H1 (cell line): ENCODE measurements around the gene CES4A. TPM values are rescaled to one million over a fixed set of nuclear protein-coding genes. Genes with fewer than 3 reads are reported as not detected.

ENCODE experiments used
- CTCF ChIA-PET: fragments of 300-600 bp; sonication (Branson Sonifier 250); formaldehyde crosslinking; loops from one replicate; lab custom pipeline; 2021; ENCODE audit not compliant: partially characterized antibody; lab: Charles Lee
- POLR2A ChIA-PET: fragments of 300-600 bp; sonication (Branson Sonifier 250); formaldehyde crosslinking; loops from one replicate; lab custom pipeline; 2021; ENCODE audit warnings: inconsistent platforms; ENCODE audit not compliant: partially characterized antibody; lab: Charles Lee
- DNase-seq, 2 experiments: peaks; one replicate each; pipeline versions ENCODE4 v3.0.0 to v3.0.0-alpha.2; 2010 to 2022; ENCODE audit warnings: low spot score in 2 of 2, low read depth in 1 of 2, mixed read lengths in 1 of 2
- FAIRE-seq: peaks from 2 replicates; lab custom pipeline; 2011; peaks lifted over from hg19 to GRCh38; lab: Jason Lieb, UNC
- H2AFZ ChIP-seq: 2 replicates; pipeline ENCODE4 v1.8.1; 2012; ENCODE audit warnings: low read length, inconsistent platforms
- H2AK5ac ChIP-seq: 2 replicates; pipeline ENCODE4 v1.6.1; 2013; ENCODE audit warnings: low read depth, low read length
- H2BK120ac ChIP-seq: replicated peaks from 2 replicates; pipeline ENCODE3; 2013; ENCODE audit warnings: low read depth, low read length, inconsistent platforms
- H2BK12ac ChIP-seq: 2 replicates; pipeline ENCODE4 v1.6.1; 2013; ENCODE audit warnings: low read depth, low read length
- H2BK15ac ChIP-seq: 2 replicates; pipeline ENCODE4 v1.6.1; 2013; ENCODE audit warnings: low read length
- H2BK20ac ChIP-seq: 2 replicates; pipeline ENCODE4 v1.6.1; 2013; ENCODE audit warnings: low read length
- H2BK5ac ChIP-seq: 2 replicates; pipeline ENCODE4 v1.6.1; 2013; ENCODE audit warnings: low read depth, low read length
- H3K14ac ChIP-seq: 2 replicates; pipeline ENCODE4 v1.6.1; 2013; ENCODE audit warnings: inconsistent platforms; ENCODE audit not compliant: insufficient read length
- H3K18ac ChIP-seq: 2 replicates; pipeline ENCODE4 v1.6.1; 2013; ENCODE audit warnings: low read length; ENCODE audit errors: extremely low read depth
- H3K23ac ChIP-seq: 2 replicates; pipeline ENCODE4 v1.6.1; 2013; ENCODE audit warnings: inconsistent platforms; ENCODE audit not compliant: insufficient read length
- H3K23me2 ChIP-seq: 2 replicates; pipeline ENCODE4 v1.6.1; 2013; ENCODE audit warnings: low read depth, low read length
- H3K27ac ChIP-seq: 2 replicates; pipeline ENCODE4 v1.6.1; 2011; ENCODE audit warnings: low read depth, low read length, inconsistent platforms
- H3K27me3 ChIP-seq, 4 experiments: replicated peaks in 1 of 4; 1 replicate in 1 of 4; 2 replicates in 3 of 4; pipeline versions ENCODE4 v1.6.1 to v1.8.1; 2011 to 2013; ENCODE audit warnings: low read length in 3 of 4, mild to moderate bottlenecking in 3 of 4, inconsistent platforms in 2 of 4, mixed read lengths in 2 of 4, moderate library complexity in 1 of 4; ENCODE audit not compliant: control insufficient read depth in 3 of 4, insufficient read depth in 3 of 4; ENCODE audit errors: extremely low read depth in 1 of 4
- H3K36me3 ChIP-seq, 4 experiments: 2 replicates each; pipeline versions ENCODE4 v1.6.1 to v1.8.1; 2011 to 2013; ENCODE audit warnings: mild to moderate bottlenecking in 4 of 4, low read length in 3 of 4, moderate library complexity in 2 of 4, control low read depth in 1 of 4, inconsistent platforms in 1 of 4; ENCODE audit not compliant: insufficient read depth in 4 of 4, control insufficient read depth in 2 of 4
- H3K4ac ChIP-seq: replicated peaks from 2 replicates; pipeline ENCODE3; 2013; ENCODE audit warnings: low read length, low read depth, mixed read lengths, inconsistent platforms; ENCODE audit not compliant: insufficient read length
- H3K4me1 ChIP-seq, 4 experiments: replicated peaks in 1 of 4; 1 replicate in 1 of 4; 2 replicates in 3 of 4; pipeline versions ENCODE4 v1.6.1 to v1.8.1; 2011 to 2013; ENCODE audit warnings: low read length in 3 of 4, inconsistent platforms in 2 of 4, mixed read lengths in 1 of 4; ENCODE audit not compliant: insufficient read depth in 4 of 4, control insufficient read depth in 3 of 4
- H3K4me2 ChIP-seq, 2 experiments: 2 replicates each; pipeline versions ENCODE4 v1.6.1 to v1.8.1; 2011 to 2013; ENCODE audit warnings: low read depth in 2 of 2, low read length in 2 of 2, control low read depth in 1 of 2, inconsistent platforms in 1 of 2, mild to moderate bottlenecking in 1 of 2; ENCODE audit not compliant: insufficient read depth in 1 of 2
- H3K4me3 ChIP-seq, 4 experiments: fragments of 200-600, 300-600 bp in 1 of 4; sonication (generic), shearing (Covaris generic), sonication (Bioruptor Twin) in 1 of 4; 2 replicates each; pipeline versions ENCODE4 v1.5.1 to v1.8.1; 2011 to 2016; ENCODE audit warnings: low read length in 4 of 4, low read depth in 3 of 4, control low read depth in 2 of 4, inconsistent platforms in 2 of 4, mild to moderate bottlenecking in 2 of 4, mixed read lengths in 1 of 4, moderate library complexity in 1 of 4; ENCODE audit not compliant: insufficient read depth in 2 of 4; ENCODE audit errors: extremely low read depth in 1 of 4
- H3K56ac ChIP-seq: replicated peaks from 2 replicates; pipeline ENCODE3; 2013; ENCODE audit warnings: low read depth, mild to moderate bottlenecking, mixed read lengths, low read length, inconsistent platforms; ENCODE audit not compliant: insufficient read length
- H3K79me1 ChIP-seq: 2 replicates; pipeline ENCODE4 v1.6.1; 2013; ENCODE audit warnings: low read depth, low read length, control low read depth
- H3K79me2 ChIP-seq, 2 experiments: 2 replicates each; pipeline versions ENCODE4 v1.6.1 to v1.8.1; 2012 to 2013; ENCODE audit warnings: low read length in 2 of 2, mild to moderate bottlenecking in 2 of 2, inconsistent platforms in 1 of 2; ENCODE audit not compliant: insufficient read depth in 2 of 2, control insufficient read depth in 1 of 2
- H3K9ac ChIP-seq, 4 experiments: replicated peaks in 1 of 4; 1 replicate in 1 of 4; 2 replicates in 3 of 4; pipeline versions ENCODE4 v1.6.1 to v1.8.1; 2011 to 2013; ENCODE audit warnings: low read depth in 3 of 4, low read length in 3 of 4, control low read depth in 2 of 4, mild to moderate bottlenecking in 2 of 4, moderate library complexity in 2 of 4, inconsistent platforms in 1 of 4; ENCODE audit errors: extremely low read depth in 1 of 4
- H3K9me3 ChIP-seq, 2 experiments: 2 replicates each; pipeline versions ENCODE4 v1.6.1 to v1.8.1; 2012 to 2013; ENCODE audit warnings: mild to moderate bottlenecking in 2 of 2, moderate library complexity in 2 of 2, control low read depth in 1 of 2, inconsistent platforms in 1 of 2, low read depth in 1 of 2, low read length in 1 of 2, mixed read lengths in 1 of 2; ENCODE audit not compliant: insufficient read depth in 2 of 2
- H4K20me1 ChIP-seq, 2 experiments: replicated peaks in 1 of 2; 2 replicates each; pipeline versions ENCODE3 to v1.8.1; 2011 to 2013; ENCODE audit warnings: inconsistent platforms in 2 of 2, low read length in 2 of 2, mild to moderate bottlenecking in 1 of 2; ENCODE audit not compliant: insufficient read depth in 2 of 2, control insufficient read depth in 1 of 2
- H4K5ac ChIP-seq: 2 replicates; pipeline ENCODE4 v1.6.1; 2013; ENCODE audit warnings: low read length, low read depth, mixed read lengths, inconsistent platforms; ENCODE audit not compliant: insufficient read length
- H4K8ac ChIP-seq: 2 replicates; pipeline ENCODE4 v1.8.0; 2013; ENCODE audit warnings: mild to moderate bottlenecking, moderate library complexity, low read length, inconsistent platforms; ENCODE audit not compliant: insufficient read depth; ENCODE audit errors: extremely low read depth
- H4K91ac ChIP-seq: replicated peaks from 2 replicates; pipeline ENCODE3; 2013; ENCODE audit warnings: low read length, mixed read lengths, inconsistent platforms; ENCODE audit not compliant: insufficient read length
- RXRA ChIP-seq: IDR thresholded peaks from 2 replicates; pipeline ENCODE4 v1.6.1; 2011; ENCODE audit warnings: low read depth, mild to moderate bottlenecking, low read length, moderate library complexity; ENCODE audit not compliant: insufficient read depth
- WGBS, 2 experiments: shearing (Covaris generic) in 1 of 2; methylation state at CpG; one replicate each; pipeline versions ENCODE4 v1.1.6 to v1.1.7; 2013 to 2015; ENCODE audit warnings: low lambda C conversion rate in 2 of 2, mixed read lengths in 2 of 2, inconsistent platforms in 1 of 2, low coverage in 1 of 2, missing lambda C conversion rate in 1 of 2; ENCODE audit not compliant: insufficient replicate concordance in 2 of 2, insufficient coverage in 1 of 2, insufficient read length in 1 of 2; ENCODE audit errors: extremely low coverage in 1 of 2, missing lambda C conversion rate in 1 of 2; 5-methylcytosine and 5-hydroxymethylcytosine counted together
- polyA plus RNA-seq, 7 experiments: library from polyadenylated mRNA; depleted of rRNA in 3 of 7; stranded (reverse) in 5 of 7; unstranded in 2 of 7; fragments of >200 nt in 5 of 7; fragments of 200-250 nt in 2 of 7; gene quantifications; 1 replicate in 5 of 7; 2 replicates in 1 of 7; 4 replicates in 1 of 7; pipeline versions ENCODE4 v1.2.1 to v1.2.3, GENCODE V29; 2011 to 2013; ENCODE audit warnings: missing spikeins in 2 of 7, mixed read lengths in 2 of 7
- total RNA-seq: library from RNA; stranded (reverse); fragmentation: NEBNext Ultra II Directional; extraction: Animal tissue kit (Norgen Biotek cat#: 25700); gene quantifications from 2 replicates; pipeline ENCODE4 v1.2.1, GENCODE V29; 2021
- TF ChIP-seq, protein P1 (sequence below), 3 experiments: IDR thresholded peaks; 1 replicate in 2 of 3; 2 replicates in 1 of 3; pipeline versions ENCODE4 v1.5.1 to v1.6.1; 2011; ENCODE audit warnings: low read length in 3 of 3, mild to moderate bottlenecking in 3 of 3, inconsistent platforms in 2 of 3, low read depth in 1 of 3, moderate library complexity in 1 of 3; ENCODE audit not compliant: insufficient read depth in 1 of 3; ENCODE audit errors: control extremely low read depth in 1 of 3

The CES4A gene
- total and polyA plus RNA-seq, 2 of the 8 experiments (the other 6 are each of a cell fraction or from before 2014, with no cell fraction given): 0.93 to 1.5 TPM

- Histone ChIP-seq H3K4me1 (peaks cover 0 to 3% (median under 1%) of the 10 kb centered on the region in 4 experiments; a peak in 3 of 7 replicates), H3K23ac (no peak overlapping the region), H3K79me2 (no peaks in the 10 kb centered on the region), H4K5ac (no peak overlapping the region), H3K4me2 (no peak overlapping the region), H2BK12ac (no peak overlapping the region), H4K91ac (no peak overlapping the region), H3K56ac (no peak overlapping the region), H4K8ac (no peak overlapping the region), H3K9ac (no peak overlapping the region), H3K36me3 (no peaks in the 10 kb centered on the region), H3K14ac (no peak overlapping the region), H3K4ac (no peak overlapping the region), H3K79me1 (no peaks in the 10 kb centered on the region), H2AFZ (no peak overlapping the region), H2BK15ac (no peak overlapping the region), H3K18ac (no peak overlapping the region), H3K4me3 (no peak overlapping the region), H2BK20ac (no peak overlapping the region), H3K23me2 (no peaks in the 10 kb centered on the region), H2BK5ac (no peak overlapping the region), H4K20me1 (peaks cover 0 to 1% of the 10 kb centered on the region in 2 experiments), H3K9me3 (no peaks in the 10 kb centered on the region), H3K27me3 (no peaks in the 10 kb centered on the region), H2AK5ac (no peak overlapping the region), H2BK120ac (no peak overlapping the region), H3K27ac (no peak overlapping the region)
- DNase-seq: no peak
- no peak for TF ChIP-seq RXRA
- TF ChIP-seq, protein P1, sequence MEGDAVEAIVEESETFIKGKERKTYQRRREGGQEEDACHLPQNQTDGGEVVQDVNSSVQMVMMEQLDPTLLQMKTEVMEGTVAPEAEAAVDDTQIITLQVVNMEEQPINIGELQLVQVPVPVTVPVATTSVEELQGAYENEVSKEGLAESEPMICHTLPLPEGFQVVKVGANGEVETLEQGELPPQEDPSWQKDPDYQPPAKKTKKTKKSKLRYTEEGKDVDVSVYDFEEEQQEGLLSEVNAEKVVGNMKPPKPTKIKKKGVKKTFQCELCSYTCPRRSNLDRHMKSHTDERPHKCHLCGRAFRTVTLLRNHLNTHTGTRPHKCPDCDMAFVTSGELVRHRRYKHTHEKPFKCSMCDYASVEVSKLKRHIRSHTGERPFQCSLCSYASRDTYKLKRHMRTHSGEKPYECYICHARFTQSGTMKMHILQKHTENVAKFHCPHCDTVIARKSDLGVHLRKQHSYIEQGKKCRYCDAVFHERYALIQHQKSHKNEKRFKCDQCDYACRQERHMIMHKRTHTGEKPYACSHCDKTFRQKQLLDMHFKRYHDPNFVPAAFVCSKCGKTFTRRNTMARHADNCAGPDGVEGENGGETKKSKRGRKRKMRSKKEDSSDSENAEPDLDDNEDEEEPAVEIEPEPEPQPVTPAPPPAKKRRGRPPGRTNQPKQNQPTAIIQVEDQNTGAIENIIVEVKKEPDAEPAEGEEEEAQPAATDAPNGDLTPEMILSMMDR (IDR thresholded peaks at IDR 0.05; ENCODE audit: control extremely low read depth in 1 of 3, insufficient read depth in 1 of 3, low read depth in 1 of 3, low read length in 3 of 3): peak in 1 of 3 experiments; percentile 4; a peak in 1 of 4 replicates
- 96% methylated on average over 6 of the region's 6 CpGs; no CpG with 5 or more reads in 1 of the 2 experiments for WGBS, 2 experiments
- FAIRE-seq: no peak
- ChIA-PET CTCF (interaction anchor here (0.6 to 12.2 kb wide), 8 partner anchors 8 to 190 kb away, joined by 3 to 130 read pairs (median 4); no protein-coding TSS in a partner anchor), POLR2A (no interaction called here)
These were observed 24.3 kb upstream of the CES4A start for GRCh38 chr16:66964049-66964448.
